Keratinocyte (primary cell): ENCODE data around the gene IRF6. TPM values are rescaled to one million over a fixed set of nuclear protein-coding genes. Genes with fewer than 3 reads are reported as not detected.

Experiments
- DNase-seq: peaks from one replicate; pipeline ENCODE4 v3.0.0-alpha.2; 2011; ENCODE audit warnings: low read depth, missing footprints, low spot score
- FAIRE-seq: peaks from 2 replicates; lab custom pipeline; 2011; peaks lifted over from hg19 to GRCh38; lab: Jason Lieb, UNC
- H2AFZ ChIP-seq: 2 replicates; pipeline ENCODE4 v1.6.0; 2012; ENCODE audit warnings: low read length, control low read depth, inconsistent platforms; ENCODE audit not compliant: control insufficient read depth
- H3K27ac ChIP-seq: 2 replicates; pipeline ENCODE4 v1.5.1; 2011; ENCODE audit warnings: low read length; ENCODE audit not compliant: control insufficient read depth, insufficient read depth
- H3K27me3 ChIP-seq: 3 replicates; pipeline ENCODE4 v1.6.0; 2011; ENCODE audit warnings: low read length; ENCODE audit not compliant: control insufficient read depth, insufficient read depth; ENCODE audit errors: extremely low read depth
- H3K36me3 ChIP-seq, 2 experiments: 2 replicates in 1 of 2; 3 replicates in 1 of 2; pipeline ENCODE4 v1.5.1; 2011; ENCODE audit warnings: low read length in 2 of 2, mild to moderate bottlenecking in 1 of 2; ENCODE audit not compliant: control insufficient read depth in 2 of 2, insufficient read depth in 2 of 2; ENCODE audit errors: extremely low read depth in 1 of 2
- H3K4me1 ChIP-seq: 3 replicates; pipeline ENCODE4 v1.5.1; 2011; ENCODE audit warnings: low read length; ENCODE audit not compliant: control insufficient read depth, insufficient read depth; ENCODE audit errors: extremely low read depth
- H3K4me2 ChIP-seq: 3 replicates; pipeline ENCODE4 v1.6.0; 2011; ENCODE audit warnings: low read depth, low read length; ENCODE audit not compliant: control insufficient read depth, insufficient read depth; ENCODE audit errors: extremely low read depth
- H3K4me3 ChIP-seq, 3 experiments: fragments of 200-600 bp in 1 of 3; sonication (generic) in 1 of 3; 2 replicates in 2 of 3; 3 replicates in 1 of 3; pipeline ENCODE4 v1.5.1; 2011 to 2016; ENCODE audit warnings: low read length in 3 of 3, mild to moderate bottlenecking in 3 of 3, control low read depth in 2 of 3, inconsistent platforms in 1 of 3, low read depth in 1 of 3, mixed read lengths in 1 of 3, mixed run types in 1 of 3, moderate library complexity in 1 of 3; ENCODE audit not compliant: control insufficient read depth in 2 of 3, insufficient read depth in 2 of 3; ENCODE audit errors: extremely low read depth in 1 of 3
- H3K79me2 ChIP-seq: 2 replicates; pipeline ENCODE4 v1.6.0; 2012; ENCODE audit warnings: low read length; ENCODE audit not compliant: control insufficient read depth, insufficient read depth
- H3K9ac ChIP-seq: 3 replicates; pipeline ENCODE4 v1.6.0; 2011; ENCODE audit warnings: low read length; ENCODE audit not compliant: control insufficient read depth, insufficient read depth; ENCODE audit errors: extremely low read depth
- H3K9me1 ChIP-seq: 3 replicates; pipeline ENCODE4 v1.6.0; 2011; ENCODE audit warnings: low read length; ENCODE audit not compliant: control insufficient read depth, insufficient read depth; ENCODE audit errors: extremely low read depth
- H3K9me3 ChIP-seq: 2 replicates; pipeline ENCODE4 v1.5.1; 2012; ENCODE audit warnings: low read depth, low read length; ENCODE audit not compliant: control insufficient read depth
- H4K20me1 ChIP-seq: 3 replicates; pipeline ENCODE4 v1.6.0; 2011; ENCODE audit warnings: low read length; ENCODE audit not compliant: control insufficient read depth, insufficient read depth; ENCODE audit errors: extremely low read depth
- CTCF ChIP-seq, 3 experiments: IDR thresholded peaks in 1 of 3; conservative IDR thresholded peaks in 1 of 3; optimal IDR thresholded peaks in 1 of 3; 2 replicates in 2 of 3; 3 replicates in 1 of 3; pipeline versions ENCODE3 to v1.5.1; 2011; ENCODE audit warnings: low read length in 3 of 3, mild to moderate bottlenecking in 3 of 3, moderate library complexity in 2 of 3, control low read depth in 1 of 3, inconsistent platforms in 1 of 3; ENCODE audit not compliant: insufficient read depth in 2 of 3; ENCODE audit errors: extremely low read depth in 1 of 3
- EZH2 ChIP-seq: IDR thresholded peaks from one replicate; pipeline ENCODE4 v1.6.1; 2012; ENCODE audit warnings: inconsistent platforms, mild to moderate bottlenecking, low read length, moderate library complexity
- dilution Hi-C: fragments of 300-500 bp; cut with MboI; formaldehyde crosslinking; loops from one replicate; pipeline ENCODE4 v1.7.0; 2020; ENCODE audit warnings: low sequenced_read_pairs; ENCODE audit not compliant: extremely low pct_ligation_motif_present
- polyA plus RNA-seq, 5 experiments: library from polyadenylated mRNA; depleted of rRNA in 3 of 5; stranded (reverse) in 3 of 5; stranded (forward) in 1 of 5; unstranded in 1 of 5; fragments of >200 nt; gene quantifications; 1 replicate in 1 of 5; 2 replicates in 3 of 5; 3 replicates in 1 of 5; pipeline versions ENCODE4 v1.2.1 to v1.2.3, GENCODE V29; 2011 to 2012; ENCODE audit warnings: missing spikeins in 2 of 5, low read depth in 1 of 5, low replicate concordance in 1 of 5

IRF6 gene
- polyA plus RNA-seq, 1 donor (not counting 4 experiments of a cell fraction or from before 2014, with no cell fraction given), result 476 TPM

DNA sequence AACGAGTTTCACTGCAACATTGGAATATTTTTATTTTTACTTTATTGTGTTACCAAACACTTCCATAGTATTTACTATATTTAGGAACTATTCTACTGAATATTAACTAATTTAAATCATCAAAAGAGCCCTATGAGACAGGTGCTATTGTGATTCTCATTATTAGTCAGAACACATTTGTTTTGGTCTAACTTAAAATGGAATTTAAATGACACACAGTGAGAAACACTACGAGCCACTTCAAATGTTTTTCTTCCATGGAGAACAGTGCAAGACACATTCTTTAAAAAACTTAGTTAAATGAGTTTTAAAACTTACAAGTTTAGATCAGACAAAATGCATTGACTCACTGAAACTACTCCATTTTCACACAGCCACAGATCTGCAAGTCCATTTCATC, 56.7 kb downstream of the IRF6 start:
- dilution Hi-C loops, result no loop called here
- Histone ChIP-seq H3K4me1 (peaks cover 10% of the 10 kb centered on the region), H3K9me3 (no peaks in the 10 kb centered on the region), H3K27me3 (no peaks in the 10 kb centered on the region), H2AFZ (no peak overlapping the region), H3K36me3 (no peaks in the 10 kb centered on the region), H3K27ac (no peak overlapping the region), H3K4me3 (no peak overlapping the region), H3K9ac (no peak overlapping the region), H3K9me1 (no peaks in the 10 kb centered on the region), H4K20me1 (no peaks in the 10 kb centered on the region), H3K79me2 (no peaks in the 10 kb centered on the region), H3K4me2 (no peak overlapping the region)
- DNase-seq (no peak), FAIRE-seq (no peak)
- TF ChIP-seq CTCF (optimal IDR thresholded peaks at IDR 0.05 in 1 of 3, IDR thresholded peaks at IDR 0.05 in 1 of 3, conservative IDR thresholded peaks at IDR 0.05 in 1 of 3; ENCODE audit: extremely low read depth in 1 of 3, insufficient read depth in 2 of 3, low read length in 3 of 3) (no peak), EZH2 (no peak)

DNA sequence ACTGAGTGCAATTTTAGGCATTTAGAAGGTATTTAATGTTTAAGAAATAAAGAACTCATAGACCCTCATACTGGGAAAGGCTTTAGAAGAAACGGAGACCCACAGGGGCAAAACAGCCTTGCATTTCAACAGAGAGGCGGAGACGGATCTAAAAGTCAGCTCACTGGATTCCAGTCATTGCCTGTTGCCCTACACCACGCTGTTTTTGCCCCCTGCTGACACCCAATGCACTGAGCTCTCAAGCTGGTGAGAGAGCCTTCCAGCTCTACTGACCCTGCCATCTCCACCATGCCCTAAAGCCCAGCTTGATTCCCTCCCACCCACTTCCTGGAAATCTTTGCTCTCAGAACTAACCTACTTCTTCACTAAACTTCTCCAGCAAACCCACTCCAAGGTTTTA, 57.3 kb downstream of the IRF6 start:
- no peak for TF ChIP-seq EZH2
- TF ChIP-seq CTCF (optimal IDR thresholded peaks at IDR 0.05 in 1 of 3, IDR thresholded peaks at IDR 0.05 in 1 of 3, conservative IDR thresholded peaks at IDR 0.05 in 1 of 3; ENCODE audit: extremely low read depth in 1 of 3, insufficient read depth in 2 of 3, low read length in 3 of 3), result no peak

More for the DNA sequence above, 57.3 kb downstream of the IRF6 start:
- Histone ChIP-seq H3K4me2 (no peak overlapping the region), H2AFZ (no peak overlapping the region), H4K20me1 (no peaks in the 10 kb centered on the region), H3K36me3 (no peaks in the 10 kb centered on the region), H3K4me3 (no peak overlapping the region), H3K27ac (no peak overlapping the region), H3K4me1 (peaks cover 10% of the 10 kb centered on the region), H3K9me3 (no peaks in the 10 kb centered on the region), H3K79me2 (no peaks in the 10 kb centered on the region), H3K9ac (no peak overlapping the region), H3K9me1 (no peaks in the 10 kb centered on the region), H3K27me3 (no peaks in the 10 kb centered on the region)
- FAIRE-seq (no peak), DNase-seq (no peak)
- dilution Hi-C loops, result no loop called here
